Sigmoid colon (tissue), 7 donors: ENCODE measurements around the gene ANO2. TPM values are rescaled to one million over a fixed set of nuclear protein-coding genes. Genes with fewer than 3 reads are reported as not detected.
"Not testable (repeated sequence)": the region's sequence is repeated elsewhere in the genome, so short reads cannot be mapped to it uniquely, and the experiment has no call there.

ENCODE experiments used
- DNase-seq: peaks from one replicate; pipeline ENCODE4 v3.0.0-alpha.2; 2019
- H3K27ac ChIP-seq, 4 donors: fragments of 200-600 bp; sonication (generic); one replicate each; pipeline ENCODE4 v1.5.1; 2016 to 2019; ENCODE audit warnings: mild to moderate bottlenecking in 1 of 4
- H3K27me3 ChIP-seq, 3 donors: fragments of 200-600 bp; sonication (generic); one replicate each; pipeline ENCODE4 v1.5.1; 2019; ENCODE audit warnings: mild to moderate bottlenecking in 1 of 3
- H3K36me3 ChIP-seq, 4 donors: fragments of 200-600 bp; sonication (generic); one replicate each; pipeline ENCODE4 v1.5.1; 2016 to 2019
- H3K4me1 ChIP-seq, 4 donors: fragments of 200-600 bp; sonication (generic); one replicate each; pipeline ENCODE4 v1.5.1; 2017 to 2019
- H3K4me3 ChIP-seq, 4 donors: fragments of 200-600 bp; sonication (generic); one replicate each; pipeline ENCODE4 v1.5.1; 2017 to 2019; ENCODE audit warnings: mild to moderate bottlenecking in 2 of 4, moderate library complexity in 1 of 4
- H3K9me3 ChIP-seq, 4 donors: fragments of 200-600 bp in 3 of 4; sonication (generic) in 3 of 4; one replicate each; pipeline versions ENCODE4 v1.5.1 to v1.6.1; 2013 to 2019
- CTCF ChIP-seq, 4 experiments: fragments of 450-650 bp in 3 of 4; fragments of 200-600 bp in 1 of 4; IDR thresholded peaks; one replicate each; pipeline ENCODE4 v1.5.1; 2016 to 2019; ENCODE audit warnings: antibody characterized with exemption in 4 of 4, mild to moderate bottlenecking in 3 of 4, moderate library complexity in 2 of 4
- EP300 ChIP-seq, 4 donors: sonication (generic); formaldehyde crosslinking; IDR thresholded peaks; one replicate each; pipeline ENCODE4 v1.6.1; 2017; ENCODE audit warnings: antibody characterized with exemption in 4 of 4
- POLR2A ChIP-seq, 2 donors: fragments of 450-650 bp; IDR thresholded peaks; one replicate each; pipeline ENCODE4 v1.6.1; 2016; ENCODE audit warnings: antibody characterized with exemption in 2 of 2, mild to moderate bottlenecking in 2 of 2, moderate library complexity in 2 of 2
- POLR2AphosphoS5 ChIP-seq, 4 donors: sonication (generic); formaldehyde crosslinking; IDR thresholded peaks; one replicate each; pipeline ENCODE4 v1.6.1; 2017; ENCODE audit warnings: antibody characterized with exemption in 4 of 4
- WGBS, 2 donors: extraction: QIAGEN DNeasy Blood & Tissue Kit; methylation state at CpG; one replicate each; pipeline ENCODE4 v1.1.7; 2013; 5-methylcytosine and 5-hydroxymethylcytosine counted together
- intact Hi-C: fragments of 100-400 bp; cut with DNase I; formaldehyde crosslinking; loops from one replicate; pipeline ENCODE4 v1.15.1; 2023
- polyA plus RNA-seq, 3 donors: library from polyadenylated mRNA; stranded (reverse); fragments of 200-250 nt; gene quantifications; one replicate each; pipeline ENCODE4 v1.2.3, GENCODE V29; 2013
- total RNA-seq, 4 donors: library from RNA; depleted of rRNA; stranded (reverse); fragments of >200 nt; gene quantifications; one replicate each; pipeline ENCODE4 v1.1.0, GENCODE V29; 2016
- donor health status: healthy with polysubstance abuse.
- donor health status: Bipolar disorder and iron deficiency.
- donor health status: healthy.

Gene ANO2
- total and polyA plus RNA-seq, 7 donors, result 0.46 to 4.3 (median 1.8) TPM; not detected in 1

DNA sequence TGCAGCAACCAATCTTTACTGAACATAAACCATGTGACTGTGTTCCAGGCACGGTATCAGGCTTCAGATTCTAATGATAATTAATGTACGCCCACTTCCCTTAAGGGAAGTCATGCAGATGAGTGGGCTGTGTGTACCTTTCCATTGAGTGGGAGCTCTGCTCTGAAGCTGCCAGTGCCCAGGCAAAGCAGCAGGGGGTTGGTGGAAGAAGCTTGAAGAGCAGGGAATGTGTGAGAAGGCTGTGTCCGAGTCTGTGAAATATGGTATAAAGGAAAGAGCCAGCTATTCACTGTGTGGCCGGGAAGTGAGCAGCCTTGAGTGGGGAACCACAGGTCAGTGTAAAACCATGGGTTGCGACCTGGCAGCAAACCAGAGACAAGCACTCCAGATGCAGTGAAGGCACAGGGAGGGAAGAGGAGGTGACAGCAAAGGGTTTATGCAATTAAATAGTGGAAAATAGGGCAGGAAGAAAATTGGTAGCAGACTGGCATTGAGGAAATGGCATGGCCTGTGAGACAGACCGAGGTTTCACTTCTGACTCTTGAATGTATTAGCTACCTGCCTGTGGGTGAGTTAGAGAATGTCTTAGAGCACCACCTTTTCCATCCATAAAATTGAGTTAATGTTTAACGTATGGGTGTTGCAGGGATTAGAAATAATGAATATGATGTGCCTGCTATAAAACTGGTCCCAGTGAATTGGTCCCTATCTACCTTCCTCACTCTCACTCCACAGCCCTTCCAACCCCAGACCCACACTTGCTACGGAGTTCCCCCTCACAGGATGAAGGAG is 396.7 kb downstream of the ANO2 start:
- H3K4me1 ChIP-seq, result no peaks in the 10 kb centered on the region
- H3K9me3 ChIP-seq, result peaks cover 0 to 4% (median 0%) of the 10 kb centered on the region in 4 donors
- H3K27me3 ChIP-seq, result no peaks in the 10 kb centered on the region
- no peak overlapping the region for H3K4me3 ChIP-seq
- TF ChIP-seq EP300 (IDR thresholded peaks at IDR 0.05) (no peak), POLR2A (IDR thresholded peaks at IDR 0.05) (no peak), POLR2AphosphoS5 (IDR thresholded peaks at IDR 0.05) (no peak), CTCF (IDR thresholded peaks at IDR 0.05) (no peak)
- WGBS, 2 donors, result 24 to 62% methylated on average over 8 of the region's 8 CpGs
- H3K36me3 ChIP-seq, result no peaks in the 10 kb centered on the region
- DNase-seq, result no peak
- intact Hi-C loops, result no loop called here
- no peak overlapping the region for H3K27ac ChIP-seq

- Histone ChIP-seq H3K36me3 (no peaks in the 10 kb centered on the region), H3K27ac (no peak overlapping the region), H3K4me1 (no peaks in the 10 kb centered on the region), H3K4me3 (no peak overlapping the region), H3K9me3 (peaks cover 0 to 4% (median 0%) of the 10 kb centered on the region in 4 donors), H3K27me3 (no peaks in the 10 kb centered on the region)
- intact Hi-C loops, result no loop called here
- WGBS, 2 donors, result 95 to 96% methylated on average over 6 of the region's 6 CpGs
- DNase-seq, result no peak
- TF ChIP-seq POLR2A (IDR thresholded peaks at IDR 0.05), result no peak
- TF ChIP-seq CTCF (IDR thresholded peaks at IDR 0.05), result no peak
- no peak for TF ChIP-seq POLR2AphosphoS5 (IDR thresholded peaks at IDR 0.05)
- no peak for TF ChIP-seq EP300 (IDR thresholded peaks at IDR 0.05)
Observed at GRCh38 chr12:5546616-5547015, 398.4 kb downstream of the ANO2 start.

DNA sequence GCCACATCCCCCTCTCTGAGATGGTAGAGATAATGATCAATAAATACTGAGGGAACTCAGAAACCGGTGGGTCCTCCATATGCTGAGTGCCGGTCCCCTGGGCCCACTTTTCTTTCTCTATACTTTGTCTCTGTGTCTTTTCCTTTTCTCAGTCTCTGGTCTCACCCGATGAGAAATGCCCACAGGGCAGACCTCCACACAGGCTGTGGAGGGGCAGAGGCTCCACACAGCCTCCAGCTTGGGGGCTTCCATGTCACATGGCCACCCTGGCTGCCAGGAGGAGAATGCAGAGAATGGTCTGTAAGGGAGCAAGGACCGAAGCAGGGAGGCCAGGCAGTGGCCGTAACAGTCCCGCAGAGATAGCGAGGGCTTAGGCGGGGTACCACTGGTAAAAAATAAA is 407.3 kb downstream of the ANO2 start:
- intact Hi-C loops, result no loop called here
- Histone ChIP-seq H3K36me3 (no peaks in the 10 kb centered on the region), H3K27ac (no peak overlapping the region), H3K4me3 (no peak overlapping the region), H3K9me3 (no peaks in the 10 kb centered on the region), H3K4me1 (no peaks in the 10 kb centered on the region), H3K27me3 (no peaks in the 10 kb centered on the region)
- 87 to 96% methylated on average over 8 of the region's 8 CpGs for WGBS, 2 donors
- TF ChIP-seq EP300 (IDR thresholded peaks at IDR 0.05) (no peak), POLR2A (IDR thresholded peaks at IDR 0.05) (no peak), POLR2AphosphoS5 (IDR thresholded peaks at IDR 0.05) (no peak), CTCF (IDR thresholded peaks at IDR 0.05) (no peak)
- DNase-seq, result no peak

DNA sequence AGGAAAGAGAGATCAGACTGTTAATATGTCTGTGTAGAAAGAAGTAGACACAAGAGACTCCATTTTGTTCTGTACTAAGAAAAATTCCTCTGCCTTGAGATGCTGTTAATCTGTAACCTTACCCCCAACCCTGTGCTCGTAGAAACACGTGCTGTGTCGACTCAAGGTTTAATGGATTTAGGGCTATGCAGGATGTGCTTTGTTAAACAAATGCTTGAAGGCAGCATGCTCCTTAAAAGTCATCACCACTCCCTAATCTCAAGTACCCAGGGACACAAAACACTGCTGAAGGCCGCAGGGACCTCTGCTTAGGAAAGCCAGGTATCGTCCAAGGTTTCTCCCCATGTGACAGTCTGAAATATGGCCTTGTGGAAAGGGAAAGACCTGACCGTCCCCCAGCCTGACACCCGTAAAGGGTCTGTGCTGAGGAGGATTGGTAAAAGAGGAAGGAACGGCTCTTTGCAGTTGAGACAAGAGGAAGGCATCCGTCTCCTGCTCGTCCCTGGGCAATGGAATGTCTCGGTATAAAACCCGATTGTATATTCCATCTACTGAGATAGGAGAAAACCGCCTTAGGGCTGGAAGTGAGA is 407.9 kb downstream of the ANO2 start:
- WGBS, 2 donors, result 56 to 66% methylated on average over 13 of the region's 13 CpGs

DNA sequence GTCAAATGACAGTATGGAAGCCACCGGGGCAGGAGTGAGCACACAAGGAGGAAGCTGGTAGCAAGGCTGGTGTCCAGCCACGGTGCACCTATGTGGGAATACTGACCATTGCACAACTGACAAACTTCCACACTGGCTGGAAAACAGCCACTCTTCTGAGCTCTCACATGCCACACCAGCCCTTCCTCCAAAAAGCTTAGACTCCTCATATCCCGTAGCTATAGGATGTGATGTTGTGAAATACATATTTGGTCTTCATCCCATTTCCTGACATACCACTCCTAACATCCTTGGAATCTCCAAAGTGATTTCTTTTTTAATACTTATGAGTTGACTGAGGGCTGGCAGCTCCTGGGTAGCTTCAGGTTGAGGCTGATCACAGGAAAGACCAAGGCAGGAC is 409.5 kb downstream of the ANO2 start:
- Histone ChIP-seq H3K27me3 (no peaks in the 10 kb centered on the region), H3K4me1 (no peaks in the 10 kb centered on the region), H3K27ac (no peak overlapping the region), H3K36me3 (no peaks in the 10 kb centered on the region), H3K4me3 (no peak overlapping the region), H3K9me3 (no peaks in the 10 kb centered on the region)
- WGBS, 2 donors, result 88 to 94% methylated on average over 3 of the region's 3 CpGs
- intact Hi-C loops, result no loop called here
- DNase-seq, result no peak
- TF ChIP-seq CTCF (IDR thresholded peaks at IDR 0.05) (no peak), EP300 (IDR thresholded peaks at IDR 0.05) (no peak), POLR2A (IDR thresholded peaks at IDR 0.05) (no peak), POLR2AphosphoS5 (IDR thresholded peaks at IDR 0.05) (no peak)

More for the DNA sequence above, 407.9 kb downstream of the ANO2 start:
- H3K27me3 ChIP-seq, intact Hi-C loops, H3K36me3 ChIP-seq, H3K9me3 ChIP-seq, DNase-seq, H3K4me1 ChIP-seq, H3K27ac ChIP-seq, H3K4me3 ChIP-seq: not testable (repeated sequence)
